GM18505 (cell line): Measurements from ENCODE around the gene NLRP6.
A peak's percentile ranks its signal among the peaks of the same experiment; 100 is the strongest.
"Not testable (repeated sequence)": the region's sequence is repeated elsewhere in the genome, so short reads cannot be mapped to it uniquely, and the experiment has no call there.

Experiments
- ATAC-seq: cut with Tn5 transposase; IDR thresholded peaks from one replicate; pipeline ENCODE4 v1.9.1; 2021; ENCODE audit not compliant: unreplicated experiment
- POLR2A ChIP-seq: IDR thresholded peaks from 4 replicates; pipeline ENCODE4 v1.6.1; 2011; ENCODE audit warnings: borderline replicate concordance; ENCODE audit not compliant: insufficient read depth, insufficient read length; ENCODE audit errors: extremely low read depth

Gene NLRP6

GRCh38 chr11:282171-282570 lies 4.0 kb downstream of the NLRP6 start:
- ATAC-seq: no peak
- TF ChIP-seq POLR2A: no peak

GRCh38 chr11:282630-283360 lies 4.6 kb downstream of the NLRP6 start:
- no peak for ATAC-seq
- TF ChIP-seq POLR2A: no peak

- TF ChIP-seq POLR2A: no peak
- ATAC-seq: no peak
These were observed 5.3 kb downstream of the NLRP6 start for GRCh38 chr11:283405-284104.

- TF ChIP-seq POLR2A: no peak
- ATAC-seq: no peak
These were observed 6.2 kb downstream of the NLRP6 start for GRCh38 chr11:284105-285020.

DNA sequence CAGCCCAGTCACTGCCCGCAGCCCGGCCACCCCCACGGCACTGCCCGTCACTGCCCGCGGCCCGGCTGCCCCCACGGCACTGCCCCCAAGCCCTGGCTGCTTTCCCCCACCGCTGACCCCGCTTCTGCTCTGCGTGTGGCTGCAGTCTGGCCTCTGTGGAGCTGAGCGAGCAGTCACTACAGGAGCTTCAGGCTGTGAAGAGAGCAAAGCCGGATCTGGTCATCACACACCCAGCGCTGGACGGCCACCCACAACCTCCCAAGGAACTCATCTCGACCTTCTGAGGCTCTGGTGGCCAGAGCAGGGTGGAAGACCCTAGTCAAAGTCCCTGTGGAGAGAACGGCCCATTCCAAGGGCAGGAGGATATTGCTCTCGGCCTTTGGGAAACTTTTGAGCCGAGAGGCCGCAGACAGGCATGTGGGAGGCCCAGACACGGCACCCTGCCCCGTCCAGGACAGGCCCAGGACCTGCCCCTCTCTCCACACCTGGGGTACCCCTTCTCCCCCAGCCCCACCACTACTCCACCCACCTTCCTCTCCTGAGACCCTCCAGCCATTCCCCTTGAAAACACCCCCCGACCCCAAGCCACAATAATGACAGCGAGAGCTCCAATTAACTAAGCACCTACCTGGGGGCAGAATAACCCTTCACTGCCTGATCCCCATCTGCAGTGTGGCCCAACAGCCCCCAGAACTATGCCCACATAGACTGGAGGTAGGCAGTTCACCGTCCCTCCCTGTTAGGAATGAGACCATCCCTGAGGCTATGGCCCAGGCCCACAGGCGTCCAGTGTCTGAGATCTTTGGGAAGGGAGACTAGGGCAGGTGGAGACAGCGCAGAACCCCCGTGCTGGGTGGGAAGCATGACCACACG lies 7.0 kb downstream of the NLRP6 start:
- no peak for TF ChIP-seq POLR2A
- ATAC-seq: no peak

DNA sequence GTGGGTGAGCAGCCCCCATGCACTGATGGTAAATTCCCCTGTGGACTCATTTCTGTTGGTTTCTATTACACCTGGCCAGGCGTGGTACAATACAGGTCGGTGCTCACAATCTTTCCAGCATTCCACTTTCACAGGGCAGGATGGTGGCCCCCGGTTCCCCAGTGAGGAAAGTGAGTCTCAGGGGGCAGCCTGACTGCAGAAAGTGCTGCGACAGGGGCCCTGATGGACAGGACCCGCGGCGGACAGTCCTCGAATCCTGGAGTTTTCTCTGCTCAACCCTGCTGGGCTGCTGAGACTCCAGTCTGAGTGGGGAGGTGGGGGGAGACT lies 7.7 kb downstream of the NLRP6 start:
- no peak for ATAC-seq
- TF ChIP-seq POLR2A: no peak

DNA sequence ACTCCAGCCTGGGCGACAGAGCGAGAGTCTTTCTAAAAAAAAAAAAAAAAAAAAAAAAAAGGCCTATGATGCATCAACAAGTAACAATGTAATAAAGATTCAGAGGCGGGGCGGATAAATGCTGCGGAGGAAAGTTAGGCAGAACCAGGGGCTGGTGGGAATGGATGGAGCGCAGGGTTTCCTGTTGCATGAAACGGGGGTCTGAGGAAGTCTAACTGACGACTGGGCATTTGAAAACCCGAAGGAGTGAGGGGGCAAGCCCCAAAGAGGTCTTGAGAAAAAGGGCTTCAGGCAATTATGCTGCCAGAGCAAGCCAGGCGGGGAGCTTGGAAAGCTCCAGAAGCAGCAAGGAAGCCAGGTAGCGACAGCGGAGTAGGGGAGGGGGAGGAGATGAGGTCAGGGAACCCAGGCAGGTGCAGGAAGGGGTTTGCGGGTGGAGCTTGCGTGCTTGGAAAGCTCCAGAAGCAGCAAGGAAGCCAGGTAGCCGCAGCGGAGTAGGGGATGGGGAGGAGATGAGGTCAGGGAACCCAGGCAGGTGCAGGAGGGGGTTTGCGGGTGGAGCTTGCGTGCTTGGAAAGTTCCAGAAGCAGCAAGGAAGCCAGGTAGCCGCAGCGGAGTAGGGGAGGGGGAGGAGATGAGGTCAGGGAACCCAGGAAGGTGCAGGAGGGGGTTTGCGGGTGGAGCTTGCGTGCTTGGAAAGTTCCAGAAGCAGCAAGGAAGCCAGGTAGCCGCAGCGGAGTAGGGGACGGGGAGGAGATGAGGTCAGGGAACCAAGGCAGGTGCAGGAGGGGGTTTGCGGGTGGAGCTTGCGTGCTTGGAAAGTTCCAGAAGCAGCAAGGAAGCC lies 9.0 kb downstream of the NLRP6 start:
- ATAC-seq: not testable (repeated sequence)

GRCh38 chr11:287821-288477 lies 9.7 kb downstream of the NLRP6 start:
- no peak for TF ChIP-seq POLR2A
- no peak for ATAC-seq

DNA sequence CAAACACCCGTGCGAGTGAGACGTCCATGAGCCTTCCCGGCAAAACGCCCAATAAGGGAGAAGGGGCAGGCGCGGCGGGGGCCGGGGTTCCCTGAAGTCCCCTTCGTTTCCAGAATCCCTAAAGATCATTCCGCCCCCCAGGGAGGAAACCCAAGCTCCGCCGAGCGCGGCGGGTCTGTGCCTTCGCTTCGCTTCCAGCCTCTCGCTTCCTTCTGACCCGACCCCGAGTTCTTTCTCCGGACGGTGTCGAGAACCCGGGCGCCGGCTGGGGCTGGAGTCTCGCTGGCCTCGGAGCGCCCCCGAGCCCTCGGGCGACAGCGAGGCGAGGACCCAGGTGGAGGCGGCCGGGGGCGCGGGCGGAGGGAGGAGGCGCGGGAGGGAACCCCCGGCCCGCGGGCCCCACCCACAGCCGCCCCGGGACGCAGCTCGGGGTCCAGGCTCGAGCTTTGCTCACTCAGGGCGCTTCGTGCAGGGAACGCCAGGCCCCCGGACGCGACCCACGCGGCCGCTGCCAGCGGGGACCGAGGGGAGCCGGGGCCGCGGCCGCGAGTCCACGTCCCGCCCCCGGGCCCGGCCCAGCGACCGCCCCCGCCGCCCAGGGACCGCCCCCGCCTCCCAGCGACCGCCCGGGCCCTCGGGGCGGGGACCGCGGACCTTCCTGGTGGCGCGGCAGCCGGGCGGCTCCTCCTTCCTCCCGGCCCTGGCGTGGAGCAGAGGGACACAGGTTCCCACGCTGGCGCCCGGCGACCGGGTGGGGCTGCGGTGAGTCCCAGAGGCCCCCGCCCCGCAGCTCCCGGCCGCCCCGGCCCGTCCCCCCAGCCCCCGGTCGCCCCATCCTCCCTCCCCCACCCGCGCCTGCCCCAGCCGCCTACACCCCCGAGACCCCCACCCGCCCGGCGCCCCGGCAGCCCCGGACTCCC lies 10.5 kb downstream of the NLRP6 start, which contains the start of gene PGGHG:
PGGHG (plus strand) TSS at position 649 of the 920 bp plus-strand sequence. CDS start 691 bp downstream, outside the sequence.
- ATAC-seq: no peak
- peak; percentile 51 for TF ChIP-seq POLR2A

GRCh38 chr11:289398-289711 lies 11.1 kb downstream of the NLRP6 start:
- no peak for TF ChIP-seq POLR2A
- ATAC-seq: no peak
